HUES6 (cell line): ENCODE measurements around the gene VPS16.

Experiments used
- H3K27ac ChIP-seq: 2 replicates; pipeline ENCODE4 v1.7.0; 2013; ENCODE audit warnings: low read depth, mild to moderate bottlenecking, low read length, inconsistent platforms
- H3K27me3 ChIP-seq: 2 replicates; pipeline ENCODE4 v1.6.1; 2013; ENCODE audit warnings: low read length; ENCODE audit not compliant: control insufficient read depth, insufficient read depth
- H3K36me3 ChIP-seq: 2 replicates; pipeline ENCODE4 v1.6.1; 2013; ENCODE audit warnings: low read length; ENCODE audit not compliant: control insufficient read depth, insufficient read depth
- H3K4me1 ChIP-seq: 2 replicates; pipeline ENCODE4 v1.6.1; 2013; ENCODE audit warnings: low read length; ENCODE audit not compliant: control insufficient read depth, insufficient read depth
- H3K4me3 ChIP-seq: 2 replicates; pipeline ENCODE4 v1.5.1; 2013; ENCODE audit warnings: low read depth, low read length
- H3K9ac ChIP-seq: one replicate; pipeline ENCODE4 v1.6.1; 2013; ENCODE audit warnings: mild to moderate bottlenecking, low read length
- H3K9me3 ChIP-seq: 2 replicates; pipeline ENCODE4 v1.6.1; 2013; ENCODE audit warnings: low read depth, low read length; ENCODE audit not compliant: control insufficient read depth, insufficient read depth

The VPS16 gene

GRCh38 chr20:2902818-2903217 is 62.3 kb downstream of the VPS16 start:
- no peak overlapping the region for H3K27ac ChIP-seq
- H3K36me3 ChIP-seq = no peaks in the 10 kb centered on the region
- no peak overlapping the region for H3K9ac ChIP-seq
- H3K27me3 ChIP-seq = no peaks in the 10 kb centered on the region
- no peak overlapping the region for H3K4me3 ChIP-seq
- no peaks in the 10 kb centered on the region for H3K4me1 ChIP-seq
- peaks cover 8% of the 10 kb centered on the region for H3K9me3 ChIP-seq

GRCh38 chr20:2903686-2904085 is 63.1 kb downstream of the VPS16 start:
- H3K4me3 ChIP-seq = no peak overlapping the region
- no peaks in the 10 kb centered on the region for H3K27me3 ChIP-seq
- no peaks in the 10 kb centered on the region for H3K36me3 ChIP-seq
- no peaks in the 10 kb centered on the region for H3K4me1 ChIP-seq
- H3K9ac ChIP-seq = no peak overlapping the region
- H3K9me3 ChIP-seq = peaks cover 8% of the 10 kb centered on the region
- no peak overlapping the region for H3K27ac ChIP-seq

GRCh38 chr20:2907519-2907918 is 67.0 kb downstream of the VPS16 start:
- Histone ChIP-seq H3K36me3 (no peaks in the 10 kb centered on the region), H3K9ac (no peak overlapping the region), H3K27me3 (no peaks in the 10 kb centered on the region), H3K27ac (no peak overlapping the region), H3K4me3 (no peak overlapping the region), H3K4me1 (no peaks in the 10 kb centered on the region), H3K9me3 (peaks cover 8% of the 10 kb centered on the region)

GRCh38 chr20:2909953-2910352 is 69.4 kb downstream of the VPS16 start:
- Histone ChIP-seq H3K4me3 (no peak overlapping the region), H3K27ac (no peak overlapping the region), H3K36me3 (no peaks in the 10 kb centered on the region), H3K9me3 (peaks cover 1% of the 10 kb centered on the region), H3K9ac (no peak overlapping the region), H3K4me1 (no peaks in the 10 kb centered on the region), H3K27me3 (no peaks in the 10 kb centered on the region)

- no peaks in the 10 kb centered on the region for H3K27me3 ChIP-seq
- H3K4me3 ChIP-seq = no peak overlapping the region
- H3K9me3 ChIP-seq = no peaks in the 10 kb centered on the region
- no peak overlapping the region for H3K9ac ChIP-seq
- no peak overlapping the region for H3K27ac ChIP-seq
- H3K36me3 ChIP-seq = no peaks in the 10 kb centered on the region
- no peaks in the 10 kb centered on the region for H3K4me1 ChIP-seq
These were observed 70.7 kb downstream of the VPS16 start for GRCh38 chr20:2911200-2911599.

- H3K9ac ChIP-seq = no peak overlapping the region
These were observed 73.6 kb downstream of the VPS16 start for GRCh38 chr20:2914160-2914559.

More at GRCh38 chr20:2914160-2914559, 73.6 kb downstream of the VPS16 start:
- Histone ChIP-seq H3K36me3 (no peaks in the 10 kb centered on the region), H3K27ac (no peak overlapping the region), H3K9me3 (no peaks in the 10 kb centered on the region), H3K4me1 (peaks cover 14% of the 10 kb centered on the region), H3K4me3 (no peak overlapping the region), H3K27me3 (no peaks in the 10 kb centered on the region)
